ENCODE results near the gene GAB4.
"Not testable (repeated sequence)": the region's sequence is repeated elsewhere in the genome, so short reads cannot be mapped to it uniquely, and the experiment has no call there.

The GAB4 gene

GRCh38 chr22:17007852-17008731 lies at the start of gene GAB4:
Gene GAB4 (minus strand): TSS chr22:17008222. CDS start chr22:17008114, 108 bp downstream.
- Mint-ChIP-seq H3K27me3 (peaks cover 37% of the 10 kb centered on the region), H3K4me3 (no peak within 1 kb of the TSS), H3K9me3 (ENCODE audit: low read depth) (peaks cover 8% of the 10 kb centered on the region)

GRCh38 chr22:17056807-17057206 lies 48.8 kb upstream of the GAB4 start:
- no peak overlapping the region for H3K4me3 Mint-ChIP-seq

More at GRCh38 chr22:17007852-17008731, at the start of gene GAB4:
- Mint-ChIP-seq H3K4me1 (ENCODE audit: low read depth) (no peaks in the 10 kb centered on the region), H3K36me3 (no peaks in the 10 kb centered on the region), H3K27ac (no peak within 1 kb of the TSS)

GRCh38 chr22:17056058-17056457 lies 48.0 kb upstream of the GAB4 start:
- Mint-ChIP-seq H3K27ac (no peak overlapping the region), H3K36me3 (no peaks in the 10 kb centered on the region), H3K4me3 (no peak overlapping the region), H3K4me1 (ENCODE audit: low read depth) (peaks cover 3% of the 10 kb centered on the region), H3K9me3 (ENCODE audit: low read depth) (no peaks in the 10 kb centered on the region), H3K27me3 (no peaks in the 10 kb centered on the region)

More at GRCh38 chr22:17056807-17057206, 48.8 kb upstream of the GAB4 start:
- no peak overlapping the region for H3K27ac Mint-ChIP-seq
- no peaks in the 10 kb centered on the region for H3K9me3 Mint-ChIP-seq (ENCODE audit: low read depth)
- H3K27me3 Mint-ChIP-seq, result no peaks in the 10 kb centered on the region
- H3K36me3 Mint-ChIP-seq, result no peaks in the 10 kb centered on the region
- H3K4me1 Mint-ChIP-seq (ENCODE audit: low read depth), result peaks cover 3% of the 10 kb centered on the region

- H3K27me3 Mint-ChIP-seq, result no peaks in the 10 kb centered on the region
- no peaks in the 10 kb centered on the region for H3K36me3 Mint-ChIP-seq
- H3K4me3 Mint-ChIP-seq, result no peak overlapping the region
- no peaks in the 10 kb centered on the region for H3K9me3 Mint-ChIP-seq (ENCODE audit: low read depth)
- H3K4me1 Mint-ChIP-seq (ENCODE audit: low read depth), result no peaks in the 10 kb centered on the region
- H3K27ac Mint-ChIP-seq, result no peak overlapping the region
Measured at GRCh38 chr22:17047656-17048055, 39.6 kb upstream of the GAB4 start.

GRCh38 chr22:17046566-17047348 lies 38.7 kb upstream of the GAB4 start:
- no peaks in the 10 kb centered on the region for H3K27me3 Mint-ChIP-seq
- no peak overlapping the region for H3K27ac Mint-ChIP-seq
- no peaks in the 10 kb centered on the region for H3K4me1 Mint-ChIP-seq (ENCODE audit: low read depth)
- H3K9me3 Mint-ChIP-seq (ENCODE audit: low read depth), result no peaks in the 10 kb centered on the region
- H3K36me3 Mint-ChIP-seq, result no peaks in the 10 kb centered on the region
- no peak overlapping the region for H3K4me3 Mint-ChIP-seq

GRCh38 chr22:17043521-17043920 lies 35.5 kb upstream of the GAB4 start:
- Mint-ChIP-seq H3K9me3 (ENCODE audit: low read depth) (no peaks in the 10 kb centered on the region), H3K4me1 (ENCODE audit: low read depth) (peaks cover 5% of the 10 kb centered on the region), H3K4me3 (no peak overlapping the region), H3K36me3 (peaks cover 2% of the 10 kb centered on the region), H3K27me3 (no peaks in the 10 kb centered on the region), H3K27ac (no peak overlapping the region)

- H3K9me3 Mint-ChIP-seq (ENCODE audit: low read depth); H3K36me3 Mint-ChIP-seq; H3K27me3 Mint-ChIP-seq; H3K27ac Mint-ChIP-seq: not testable (repeated sequence)
- H3K4me3 Mint-ChIP-seq, result peak overlapping the region; percentile 75
- H3K4me1 Mint-ChIP-seq (ENCODE audit: low read depth), result peaks cover 24% of the 10 kb centered on the region
Measured at GRCh38 chr22:17036842-17037711, 29.1 kb upstream of the GAB4 start.

GRCh38 chr22:17035976-17036841 lies 28.2 kb upstream of the GAB4 start:
- Mint-ChIP-seq H3K4me3 (peak overlapping the region; percentile 81), H3K4me1 (ENCODE audit: low read depth) (peaks cover 24% of the 10 kb centered on the region), H3K27ac (peak overlapping the region; percentile 30)
- not testable (repeated sequence) for H3K27me3 Mint-ChIP-seq; H3K36me3 Mint-ChIP-seq; H3K9me3 Mint-ChIP-seq (ENCODE audit: low read depth)

GRCh38 chr22:17035246-17035645 lies 27.2 kb upstream of the GAB4 start:
- Mint-ChIP-seq H3K9me3 (ENCODE audit: low read depth) (no peaks in the 10 kb centered on the region), H3K4me1 (ENCODE audit: low read depth) (peaks cover 24% of the 10 kb centered on the region), H3K27ac (peak overlapping the region; percentile 46), H3K4me3 (peak overlapping the region; percentile 81), H3K36me3 (peaks cover 2% of the 10 kb centered on the region), H3K27me3 (peaks cover 4% of the 10 kb centered on the region)

- H3K27ac Mint-ChIP-seq; H3K4me3 Mint-ChIP-seq; H3K36me3 Mint-ChIP-seq; H3K27me3 Mint-ChIP-seq; H3K9me3 Mint-ChIP-seq (ENCODE audit: low read depth): not testable (repeated sequence)
- H3K4me1 Mint-ChIP-seq (ENCODE audit: low read depth), result peaks cover 21% of the 10 kb centered on the region
Measured at GRCh38 chr22:17034532-17034931, 26.5 kb upstream of the GAB4 start.

- not testable (repeated sequence) for H3K4me3 Mint-ChIP-seq; H3K27ac Mint-ChIP-seq; H3K36me3 Mint-ChIP-seq; H3K27me3 Mint-ChIP-seq; H3K9me3 Mint-ChIP-seq (ENCODE audit: low read depth)
- peaks cover 11% of the 10 kb centered on the region for H3K4me1 Mint-ChIP-seq (ENCODE audit: low read depth)
Measured at GRCh38 chr22:17032277-17032676, 24.3 kb upstream of the GAB4 start.

- not testable (repeated sequence) for H3K36me3 Mint-ChIP-seq, H3K4me3 Mint-ChIP-seq
Measured at GRCh38 chr22:17024380-17024779, 16.4 kb upstream of the GAB4 start.

GRCh38 chr22:17015552-17015951 lies 7.5 kb upstream of the GAB4 start:
- H3K36me3 Mint-ChIP-seq; H3K4me1 Mint-ChIP-seq (ENCODE audit: low read depth); H3K9me3 Mint-ChIP-seq (ENCODE audit: low read depth); H3K27ac Mint-ChIP-seq; H3K4me3 Mint-ChIP-seq: not testable (repeated sequence)
- peaks cover 16% of the 10 kb centered on the region for H3K27me3 Mint-ChIP-seq

More at GRCh38 chr22:17024380-17024779, 16.4 kb upstream of the GAB4 start:
- H3K9me3 Mint-ChIP-seq (ENCODE audit: low read depth); H3K27ac Mint-ChIP-seq; H3K4me1 Mint-ChIP-seq (ENCODE audit: low read depth): not testable (repeated sequence)
- H3K27me3 Mint-ChIP-seq, result peaks cover 15% of the 10 kb centered on the region

GRCh38 chr22:17014101-17014440 lies 6.0 kb upstream of the GAB4 start:
- not testable (repeated sequence) for H3K4me3 Mint-ChIP-seq; H3K4me1 Mint-ChIP-seq (ENCODE audit: low read depth); H3K9me3 Mint-ChIP-seq (ENCODE audit: low read depth); H3K27ac Mint-ChIP-seq; H3K36me3 Mint-ChIP-seq
- H3K27me3 Mint-ChIP-seq, result peaks cover 16% of the 10 kb centered on the region
